Activated CD4-positive, alpha-beta memory T cell treated with anti-CD3 and anti-CD28 coated beads for 36 hours (primary cell): ENCODE results near the gene CYP39A1. TPM values are rescaled to one million over a fixed set of nuclear protein-coding genes. Genes with fewer than 3 reads are reported as not detected.

ENCODE experiments used
- CTCF ChIA-PET: fragments of 350-600 bp; sonication (Branson Sonifier 250); formaldehyde crosslinking; loops from one replicate; lab custom pipeline; 2021; ENCODE audit warnings: antibody characterized with exemption, inconsistent platforms; lab: Charles Lee
- POLR2A ChIA-PET: fragments of 350-600 bp; sonication (Branson Sonifier 250); formaldehyde crosslinking; loops from one replicate; lab custom pipeline; 2021; ENCODE audit warnings: antibody characterized with exemption; lab: Charles Lee
- DNase-seq: peaks from one replicate; pipeline ENCODE4 v3.0.0-alpha.2; 2020
- H3K27ac Mint-ChIP-seq: one replicate; pipeline ENCODE4 v1.8.0; 2021; ENCODE audit warnings: mixed read lengths
- H3K27me3 Mint-ChIP-seq: one replicate; pipeline ENCODE4 v1.8.0; 2021; ENCODE audit warnings: mixed read lengths
- H3K36me3 Mint-ChIP-seq: one replicate; pipeline ENCODE4 v1.8.0; 2021; ENCODE audit warnings: mixed read lengths
- H3K4me1 Mint-ChIP-seq: one replicate; pipeline ENCODE4 v1.8.0; 2021; ENCODE audit warnings: low read depth, mixed read lengths
- H3K4me3 Mint-ChIP-seq: one replicate; pipeline ENCODE4 v1.8.0; 2021; ENCODE audit warnings: mild to moderate bottlenecking, mixed read lengths
- H3K9me3 Mint-ChIP-seq: one replicate; pipeline ENCODE4 v1.8.0; 2021; ENCODE audit warnings: mixed read lengths
- intact Hi-C: fragments of 100-400 bp; cut with micrococcal nuclease; formaldehyde crosslinking; loops from one replicate; pipeline ENCODE4 v1.15.1; 2023
- total RNA-seq, 2 experiments: library from RNA; stranded (reverse); gene quantifications; one replicate each; pipeline ENCODE4 v1.2.3, GENCODE V29; 2021

CYP39A1 gene
- total RNA-seq, 2 experiments from 2014 or later: not detected

GRCh38 chr6:46528961-46529750 lies 123.5 kb downstream of the CYP39A1 start:
- H3K27ac Mint-ChIP-seq: no peak overlapping the region
- H3K4me3 Mint-ChIP-seq: no peak overlapping the region
- no peak for DNase-seq
- peaks cover 10% of the 10 kb centered on the region for H3K27me3 Mint-ChIP-seq
- no peaks in the 10 kb centered on the region for H3K9me3 Mint-ChIP-seq
- CTCF ChIA-PET: no interaction called here
- POLR2A ChIA-PET: no interaction called here
- no peaks in the 10 kb centered on the region for H3K36me3 Mint-ChIP-seq
- no peaks in the 10 kb centered on the region for H3K4me1 Mint-ChIP-seq
- intact Hi-C loops: no loop called here

- intact Hi-C loops: no loop called here
- Mint-ChIP-seq H3K27me3 (peaks cover 10% of the 10 kb centered on the region), H3K4me1 (no peaks in the 10 kb centered on the region), H3K27ac (no peak overlapping the region), H3K9me3 (no peaks in the 10 kb centered on the region), H3K4me3 (no peak overlapping the region), H3K36me3 (no peaks in the 10 kb centered on the region)
- no peak for DNase-seq
- ChIA-PET POLR2A (no interaction called here), CTCF (no interaction called here)
These were observed 126.0 kb downstream of the CYP39A1 start for GRCh38 chr6:46526607-46527006.

GRCh38 chr6:46525583-46525982 lies 127.0 kb downstream of the CYP39A1 start:
- no peaks in the 10 kb centered on the region for H3K36me3 Mint-ChIP-seq
- no peaks in the 10 kb centered on the region for H3K9me3 Mint-ChIP-seq
- peaks cover 12% of the 10 kb centered on the region for H3K27me3 Mint-ChIP-seq
- H3K4me3 Mint-ChIP-seq: no peak overlapping the region
- DNase-seq: no peak
- CTCF ChIA-PET: no interaction called here
- POLR2A ChIA-PET: no interaction called here
- intact Hi-C loops: no loop called here
- H3K4me1 Mint-ChIP-seq: no peaks in the 10 kb centered on the region
- no peak overlapping the region for H3K27ac Mint-ChIP-seq

- CTCF ChIA-PET: no interaction called here
- no peak overlapping the region for H3K27ac Mint-ChIP-seq
- POLR2A ChIA-PET: no interaction called here
- H3K9me3 Mint-ChIP-seq: no peaks in the 10 kb centered on the region
- intact Hi-C loops: no loop called here
- H3K4me1 Mint-ChIP-seq: no peaks in the 10 kb centered on the region
- DNase-seq: no peak
- H3K27me3 Mint-ChIP-seq: peaks cover 3% of the 10 kb centered on the region
- no peak overlapping the region for H3K4me3 Mint-ChIP-seq
- no peaks in the 10 kb centered on the region for H3K36me3 Mint-ChIP-seq
These were observed 131.1 kb downstream of the CYP39A1 start for GRCh38 chr6:46521464-46521971.

GRCh38 chr6:46517202-46517601 lies 135.4 kb downstream of the CYP39A1 start:
- intact Hi-C loops: no loop called here
- H3K4me1 Mint-ChIP-seq: no peaks in the 10 kb centered on the region
- CTCF ChIA-PET: no interaction called here
- H3K4me3 Mint-ChIP-seq: no peak overlapping the region
- POLR2A ChIA-PET: no interaction called here
- H3K27me3 Mint-ChIP-seq: peaks cover 3% of the 10 kb centered on the region
- H3K27ac Mint-ChIP-seq: no peak overlapping the region
- no peaks in the 10 kb centered on the region for H3K9me3 Mint-ChIP-seq
- DNase-seq: no peak
- H3K36me3 Mint-ChIP-seq: no peaks in the 10 kb centered on the region

- DNase-seq: no peak
- Mint-ChIP-seq H3K9me3 (no peaks in the 10 kb centered on the region), H3K36me3 (no peaks in the 10 kb centered on the region), H3K4me3 (no peak overlapping the region), H3K4me1 (no peaks in the 10 kb centered on the region), H3K27me3 (no peaks in the 10 kb centered on the region), H3K27ac (no peak overlapping the region)
- intact Hi-C loops: no loop called here
- CTCF ChIA-PET: no interaction called here
- POLR2A ChIA-PET: no interaction called here
These were observed 139.1 kb downstream of the CYP39A1 start for GRCh38 chr6:46513533-46513932.

DNA sequence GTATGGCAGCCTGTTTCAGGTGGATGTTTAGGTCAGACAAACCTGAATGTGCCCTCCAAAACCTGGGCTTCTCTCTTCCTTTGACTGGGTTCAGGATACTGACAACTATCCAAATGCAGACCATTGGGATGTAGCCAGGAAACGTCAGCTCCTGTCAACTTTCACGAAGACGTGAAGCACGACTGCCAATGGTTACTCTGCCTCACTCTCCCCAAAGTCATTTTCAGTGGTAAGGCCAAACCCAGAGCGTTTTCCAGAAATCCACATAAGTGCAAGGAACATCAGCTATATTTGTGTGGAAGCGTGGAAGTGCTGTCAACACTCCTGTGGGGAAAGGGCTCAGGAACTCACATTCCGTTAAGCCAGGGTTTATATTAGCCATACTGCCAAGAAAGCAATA lies 141.3 kb downstream of the CYP39A1 start:
- no peak overlapping the region for H3K4me3 Mint-ChIP-seq
- H3K9me3 Mint-ChIP-seq: no peaks in the 10 kb centered on the region
- H3K4me1 Mint-ChIP-seq: no peaks in the 10 kb centered on the region
- no peak for DNase-seq
- H3K27ac Mint-ChIP-seq: no peak overlapping the region
- intact Hi-C loops: no loop called here
- no peaks in the 10 kb centered on the region for H3K36me3 Mint-ChIP-seq
- POLR2A ChIA-PET: no interaction called here
- H3K27me3 Mint-ChIP-seq: no peaks in the 10 kb centered on the region
- CTCF ChIA-PET: no interaction called here

GRCh38 chr6:46510651-46511050 lies 142.0 kb downstream of the CYP39A1 start:
- no peaks in the 10 kb centered on the region for H3K36me3 Mint-ChIP-seq
- no peaks in the 10 kb centered on the region for H3K9me3 Mint-ChIP-seq
- POLR2A ChIA-PET: no interaction called here
- H3K4me1 Mint-ChIP-seq: no peaks in the 10 kb centered on the region
- no peak overlapping the region for H3K4me3 Mint-ChIP-seq
- intact Hi-C loops: no loop called here
- CTCF ChIA-PET: no interaction called here
- no peak overlapping the region for H3K27ac Mint-ChIP-seq
- no peaks in the 10 kb centered on the region for H3K27me3 Mint-ChIP-seq
- no peak for DNase-seq

GRCh38 chr6:46509981-46510510 lies 142.6 kb downstream of the CYP39A1 start:
- no peak for DNase-seq
- no peak overlapping the region for H3K27ac Mint-ChIP-seq
- H3K4me3 Mint-ChIP-seq: no peak overlapping the region
- CTCF ChIA-PET: no interaction called here
- intact Hi-C loops: no loop called here
- POLR2A ChIA-PET: no interaction called here
- no peaks in the 10 kb centered on the region for H3K4me1 Mint-ChIP-seq
- H3K27me3 Mint-ChIP-seq: no peaks in the 10 kb centered on the region
- H3K36me3 Mint-ChIP-seq: no peaks in the 10 kb centered on the region
- no peaks in the 10 kb centered on the region for H3K9me3 Mint-ChIP-seq

DNA sequence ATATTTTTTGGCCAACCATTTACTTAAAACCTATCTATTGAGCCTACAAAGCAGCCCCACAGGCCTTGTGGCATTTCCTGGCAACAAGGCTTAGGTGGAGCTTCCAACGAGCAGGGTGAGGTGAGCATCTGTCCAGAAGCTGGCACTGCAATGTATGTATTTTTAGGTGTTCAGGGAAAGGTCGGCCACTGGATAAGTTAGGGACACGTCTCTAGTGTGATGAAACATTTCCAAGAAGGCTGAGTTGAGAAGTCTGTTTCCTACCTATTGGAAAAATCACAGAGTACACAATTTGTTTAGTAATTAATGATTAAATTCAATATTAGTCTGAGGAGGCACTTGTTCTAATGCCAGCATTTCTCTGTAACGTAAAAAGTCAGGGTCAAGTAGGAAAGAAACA lies 143.6 kb downstream of the CYP39A1 start:
- intact Hi-C loops: no loop called here
- Mint-ChIP-seq H3K36me3 (no peaks in the 10 kb centered on the region), H3K9me3 (no peaks in the 10 kb centered on the region), H3K4me1 (no peaks in the 10 kb centered on the region), H3K27me3 (no peaks in the 10 kb centered on the region), H3K27ac (no peak overlapping the region), H3K4me3 (no peak overlapping the region)
- no peak for DNase-seq
- ChIA-PET CTCF (no interaction called here), POLR2A (no interaction called here)

- no peak overlapping the region for H3K4me3 Mint-ChIP-seq
- POLR2A ChIA-PET: no interaction called here
- no peaks in the 10 kb centered on the region for H3K27me3 Mint-ChIP-seq
- H3K4me1 Mint-ChIP-seq: no peaks in the 10 kb centered on the region
- H3K36me3 Mint-ChIP-seq: no peaks in the 10 kb centered on the region
- H3K9me3 Mint-ChIP-seq: no peaks in the 10 kb centered on the region
- DNase-seq: no peak
- intact Hi-C loops: no loop called here
- H3K27ac Mint-ChIP-seq: no peak overlapping the region
- CTCF ChIA-PET: no interaction called here
These were observed 145.2 kb downstream of the CYP39A1 start for GRCh38 chr6:46507426-46507825.

- no peaks in the 10 kb centered on the region for H3K9me3 Mint-ChIP-seq
These were observed 146.7 kb downstream of the CYP39A1 start for GRCh38 chr6:46505693-46506512.

More at GRCh38 chr6:46505693-46506512, 146.7 kb downstream of the CYP39A1 start:
- Mint-ChIP-seq H3K27me3 (peaks cover 4% of the 10 kb centered on the region), H3K27ac (no peak overlapping the region), H3K36me3 (no peaks in the 10 kb centered on the region), H3K4me3 (no peak overlapping the region), H3K4me1 (no peaks in the 10 kb centered on the region)
- no peak for DNase-seq
- ChIA-PET CTCF (no interaction called here), POLR2A (no interaction called here)
- intact Hi-C loops: no loop called here
